Skin epidermis (tissue), 12 donors: ENCODE results near the gene PSMD2.

Experiments
- H3K27ac ChIP-seq, 21 experiments: fragments of 200-600 bp; sonication (generic) in 11 of 21; one replicate each; pipeline ENCODE4 v1.5.0; 2020; ENCODE audit warnings: mild to moderate bottlenecking in 3 of 21, inconsistent platforms in 2 of 21, moderate library complexity in 2 of 21
- H3K4me3 ChIP-seq, 7 experiments: fragments of 200-600 bp; sonication (generic) in 2 of 7; one replicate each; pipeline ENCODE4 v1.5.0; 2020; ENCODE audit warnings: inconsistent platforms in 2 of 7, mild to moderate bottlenecking in 2 of 7, moderate library complexity in 1 of 7

Gene PSMD2

DNA sequence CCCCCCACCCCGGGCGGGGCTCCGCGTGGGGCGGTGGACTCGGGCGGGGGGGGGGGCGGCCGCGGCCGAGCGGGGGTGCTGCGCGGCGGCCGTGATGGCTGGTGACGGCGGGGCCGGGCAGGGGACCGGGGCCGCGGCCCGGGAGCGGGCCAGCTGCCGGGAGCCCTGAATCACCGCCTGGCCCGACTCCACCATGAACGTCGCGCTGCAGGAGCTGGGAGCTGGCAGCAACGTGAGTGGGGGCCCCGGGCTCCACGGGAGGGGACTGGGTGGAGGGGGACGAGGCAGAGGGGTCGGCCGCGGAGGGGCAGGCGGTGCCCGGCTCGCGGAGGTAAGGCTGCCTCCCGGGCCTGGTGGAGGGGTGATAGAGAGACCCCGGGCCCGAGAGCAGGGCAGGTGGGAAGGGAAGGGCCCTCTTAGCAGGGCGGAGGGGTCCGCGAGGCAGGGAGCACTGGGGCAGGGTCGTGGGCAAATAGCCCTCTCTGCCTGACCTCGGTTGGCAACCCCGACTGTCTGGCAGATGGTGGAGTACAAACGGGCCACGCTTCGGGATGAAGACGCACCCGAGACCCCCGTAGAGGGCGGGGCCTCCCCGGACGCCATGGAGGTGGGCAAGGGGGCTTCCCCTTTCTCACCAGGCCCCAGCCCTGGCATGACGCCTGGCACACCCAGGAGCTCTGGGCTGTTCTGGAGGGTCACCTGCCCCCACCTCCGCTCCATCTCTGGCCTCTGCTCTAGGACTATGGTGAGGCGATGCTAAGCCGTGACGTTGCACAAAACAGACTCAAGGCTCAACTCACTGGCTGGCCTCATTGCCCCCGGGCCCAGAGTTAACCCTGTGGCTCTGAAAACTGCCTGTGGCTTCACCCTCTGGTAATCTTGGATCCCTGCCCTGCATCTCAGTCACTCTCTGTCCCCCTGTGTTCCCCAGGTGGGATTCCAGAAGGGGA, 22.8 kb upstream of the PSMD2 start, which contains the start of gene ECE2:
Gene ECE2 (plus strand): TSS at position 62 of the 950 bp plus-strand sequence. CDS start 132 bp downstream, at position 194.
- H3K4me3 ChIP-seq = no peak within 1 kb of the TSS

GRCh38 chr3:184277366-184277765, 21.7 kb upstream of the PSMD2 start:
- Histone ChIP-seq H3K27ac (no peak overlapping the region), H3K4me3 (no peak overlapping the region)

More for the DNA sequence above, 22.8 kb upstream of the PSMD2 start, which contains the start of gene ECE2:
- H3K27ac ChIP-seq = no peak within 1 kb of the TSS

DNA sequence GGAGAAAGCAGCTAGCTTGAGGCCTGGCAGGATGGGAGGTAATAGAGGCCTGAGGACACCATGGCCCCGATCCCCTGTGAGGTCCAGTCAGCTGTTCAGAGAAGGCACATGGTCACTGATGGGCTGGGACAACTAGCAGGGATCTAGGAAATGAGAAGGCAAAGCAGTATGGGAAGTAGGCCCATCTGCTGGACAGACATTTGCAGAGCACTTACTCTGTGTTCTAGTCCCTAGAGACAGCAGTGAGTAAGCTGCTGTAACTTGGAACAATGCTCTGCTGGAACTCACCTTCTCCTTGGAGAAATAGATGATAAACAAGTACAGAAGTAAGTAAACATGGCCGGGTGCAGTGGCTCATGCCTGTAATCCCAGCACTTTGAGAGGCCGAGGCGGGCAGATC, 16.1 kb upstream of the PSMD2 start:
- H3K27ac ChIP-seq = no peak overlapping the region
- no peak overlapping the region for H3K4me3 ChIP-seq

DNA sequence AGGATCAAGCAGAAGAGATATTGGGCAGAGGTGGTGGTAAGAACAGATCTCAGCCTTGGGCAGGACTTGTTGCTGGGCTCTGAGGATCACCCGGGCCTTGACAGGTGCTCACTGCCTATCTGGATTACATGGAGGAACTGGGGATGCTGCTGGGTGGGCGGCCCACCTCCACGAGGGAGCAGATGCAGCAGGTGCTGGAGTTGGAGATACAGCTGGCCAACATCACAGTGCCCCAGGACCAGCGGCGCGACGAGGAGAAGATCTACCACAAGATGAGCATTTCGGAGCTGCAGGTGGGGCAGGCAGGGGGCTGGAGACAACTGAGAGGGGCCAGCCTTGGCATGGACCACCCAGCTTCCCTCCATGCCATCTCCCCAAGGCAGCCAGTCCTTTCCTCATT, 15.4 kb upstream of the PSMD2 start:
- no peak overlapping the region for H3K4me3 ChIP-seq
- no peak overlapping the region for H3K27ac ChIP-seq

GRCh38 chr3:184284696-184285095, 14.3 kb upstream of the PSMD2 start:
- no peak overlapping the region for H3K27ac ChIP-seq
- no peak overlapping the region for H3K4me3 ChIP-seq

DNA sequence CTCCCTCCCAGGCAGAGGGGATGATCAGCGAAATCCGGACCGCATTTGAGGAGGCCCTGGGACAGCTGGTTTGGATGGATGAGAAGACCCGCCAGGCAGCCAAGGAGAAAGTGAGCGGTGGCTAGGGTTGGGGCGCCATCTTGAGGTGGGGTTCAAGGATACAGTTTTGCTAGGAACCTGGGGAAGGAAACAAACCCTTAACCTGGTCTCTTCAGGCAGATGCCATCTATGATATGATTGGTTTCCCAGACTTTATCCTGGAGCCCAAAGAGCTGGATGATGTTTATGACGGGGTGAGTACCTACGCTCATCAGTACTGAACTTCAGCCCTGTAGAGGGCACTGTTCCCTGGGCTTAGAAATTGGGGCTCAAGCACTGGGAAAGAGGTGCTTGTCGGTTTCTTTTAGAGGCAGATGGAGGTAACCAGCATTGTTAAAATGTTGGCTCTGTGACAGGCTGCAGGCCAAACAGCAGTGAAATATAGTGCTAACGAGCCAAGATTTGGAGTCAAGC, 9.6 kb upstream of the PSMD2 start:
- no peak overlapping the region for H3K4me3 ChIP-seq
- no peak overlapping the region for H3K27ac ChIP-seq

DNA sequence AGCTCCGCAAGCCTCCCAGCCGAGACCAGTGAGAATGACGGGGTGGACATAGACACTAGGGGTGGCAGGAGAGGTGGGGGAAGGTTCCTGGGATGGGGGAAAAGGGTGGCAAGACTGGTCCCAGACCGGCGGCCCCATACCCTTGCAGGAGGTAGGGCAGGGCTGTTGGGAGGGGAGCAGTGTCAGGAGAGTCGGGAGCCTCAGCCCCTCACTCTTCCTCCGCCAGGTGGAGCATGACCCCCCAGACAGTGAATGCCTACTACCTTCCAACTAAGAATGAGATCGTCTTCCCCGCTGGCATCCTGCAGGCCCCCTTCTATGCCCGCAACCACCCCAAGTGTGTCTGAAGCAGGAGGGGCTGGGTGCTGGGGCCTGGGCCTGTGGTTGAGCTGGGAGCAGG, 8.7 kb upstream of the PSMD2 start:
- Histone ChIP-seq H3K27ac (no peak overlapping the region), H3K4me3 (no peak overlapping the region)

- Histone ChIP-seq H3K27ac (no peak overlapping the region), H3K4me3 (no peak overlapping the region)
Observed at GRCh38 chr3:184291044-184291737, 7.8 kb upstream of the PSMD2 start.

DNA sequence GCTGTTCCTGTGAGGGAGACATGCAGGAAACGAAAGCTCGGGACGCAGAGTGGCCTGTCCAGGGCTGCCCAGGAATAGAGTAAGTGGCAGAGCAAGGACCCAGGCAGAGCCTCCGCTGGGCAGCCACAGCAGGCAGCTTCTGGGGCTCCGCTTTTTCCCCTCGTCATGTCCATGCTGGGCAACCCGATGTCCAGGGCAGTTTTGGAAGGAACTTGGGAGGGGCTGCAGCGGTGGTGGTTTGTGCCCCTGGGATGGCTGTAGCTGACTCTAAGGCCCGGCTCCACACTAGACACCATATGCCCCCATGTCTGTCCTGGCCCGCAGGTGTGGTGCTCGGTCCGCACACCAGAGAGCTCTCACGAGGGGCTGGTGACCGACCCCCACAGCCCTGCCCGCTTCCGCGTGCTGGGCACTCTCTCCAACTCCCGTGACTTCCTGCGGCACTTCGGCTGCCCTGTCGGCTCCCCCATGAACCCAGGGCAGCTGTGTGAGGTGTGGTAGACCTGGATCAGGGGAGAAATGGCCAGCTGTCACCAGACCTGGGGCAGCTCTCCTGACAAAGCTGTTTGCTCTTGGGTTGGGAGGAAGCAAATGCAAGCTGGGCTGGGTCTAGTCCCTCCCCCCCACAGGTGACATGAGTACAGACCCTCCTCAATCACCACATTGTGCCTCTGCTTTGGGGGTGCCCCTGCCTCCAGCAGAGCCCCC, 7.1 kb upstream of the PSMD2 start:
- Histone ChIP-seq H3K4me3 (no peak overlapping the region), H3K27ac (no peak overlapping the region)

DNA sequence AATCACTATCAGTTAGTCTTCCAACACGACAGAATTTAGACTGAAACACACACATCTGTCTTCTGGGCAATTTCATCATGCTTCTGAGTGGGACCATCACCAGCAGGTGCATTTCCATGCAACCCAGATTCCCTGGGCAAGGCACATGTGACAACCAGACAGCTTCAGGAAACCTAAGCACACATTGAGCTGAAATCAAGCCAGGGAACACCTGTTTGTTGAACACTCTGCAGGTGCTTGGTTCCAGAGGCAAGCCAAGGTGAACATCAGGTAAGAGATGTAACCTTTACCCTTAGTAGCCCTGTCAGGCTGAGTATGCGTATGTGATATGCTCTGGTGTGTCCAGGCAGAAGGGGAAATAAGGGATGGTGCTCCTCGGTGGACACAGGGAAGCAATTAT, 3.3 kb upstream of the PSMD2 start:
- no peak overlapping the region for H3K27ac ChIP-seq

GRCh38 chr3:184296616-184297015, 2.4 kb upstream of the PSMD2 start:
- H3K4me3 ChIP-seq = no peak overlapping the region
- no peak overlapping the region for H3K27ac ChIP-seq

More for the DNA sequence above, 3.3 kb upstream of the PSMD2 start:
- no peak overlapping the region for H3K4me3 ChIP-seq

GRCh38 chr3:184299488-184300377, 692 bp downstream of the PSMD2 start:
- H3K27ac ChIP-seq = peak overlapping the region; percentile 15 to 92 (median 84)
- H3K4me3 ChIP-seq = peak overlapping the region; percentile 71 to 95 (median 87)

- Histone ChIP-seq H3K4me3 (peak overlapping the region in 6 of 7 experiments; percentile 71 to 95 (median 88)), H3K27ac (peak overlapping the region in 6 of 21 experiments; percentile 78 to 90 (median 84))
Observed at GRCh38 chr3:184300378-184300720, 1.3 kb downstream of the PSMD2 start.

DNA sequence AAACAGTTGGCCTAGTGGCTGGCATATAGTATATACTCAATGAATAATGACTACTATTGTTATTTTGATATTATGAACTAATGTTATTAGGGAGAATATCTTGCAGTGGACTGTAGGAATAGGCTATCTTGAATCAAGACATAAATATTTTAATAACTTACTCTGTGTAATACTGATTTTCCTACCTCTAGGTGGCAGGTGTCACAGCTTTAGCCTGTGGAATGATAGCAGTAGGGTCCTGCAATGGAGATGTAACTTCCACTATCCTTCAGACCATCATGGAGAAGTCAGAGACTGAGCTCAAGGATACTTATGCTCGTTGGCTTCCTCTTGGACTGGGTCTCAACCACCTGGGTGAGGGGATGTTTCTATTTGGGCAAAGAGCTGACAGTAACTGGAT, 6.5 kb downstream of the PSMD2 start:
- Histone ChIP-seq H3K27ac (no peak overlapping the region), H3K4me3 (no peak overlapping the region)

GRCh38 chr3:184306341-184306972, 7.4 kb downstream of the PSMD2 start:
- Histone ChIP-seq H3K27ac (no peak overlapping the region), H3K4me3 (no peak overlapping the region)

- H3K27ac ChIP-seq = no peak overlapping the region
- H3K4me3 ChIP-seq = no peak overlapping the region
Observed at GRCh38 chr3:184307915-184308314, 8.9 kb downstream of the PSMD2 start.

DNA sequence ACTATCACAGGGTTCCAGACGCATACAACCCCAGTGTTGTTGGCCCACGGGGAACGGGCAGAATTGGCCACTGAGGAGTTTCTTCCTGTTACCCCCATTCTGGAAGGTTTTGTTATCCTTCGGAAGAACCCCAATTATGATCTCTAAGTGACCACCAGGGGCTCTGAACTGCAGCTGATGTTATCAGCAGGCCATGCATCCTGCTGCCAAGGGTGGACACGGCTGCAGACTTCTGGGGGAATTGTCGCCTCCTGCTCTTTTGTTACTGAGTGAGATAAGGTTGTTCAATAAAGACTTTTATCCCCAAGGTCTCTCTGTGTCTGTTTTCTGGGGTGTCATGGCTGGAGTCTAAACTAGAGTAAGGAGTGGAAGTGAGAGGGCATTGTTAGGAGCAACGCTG, 9.7 kb downstream of the PSMD2 start:
- H3K4me3 ChIP-seq = no peak overlapping the region
- H3K27ac ChIP-seq = no peak overlapping the region

DNA sequence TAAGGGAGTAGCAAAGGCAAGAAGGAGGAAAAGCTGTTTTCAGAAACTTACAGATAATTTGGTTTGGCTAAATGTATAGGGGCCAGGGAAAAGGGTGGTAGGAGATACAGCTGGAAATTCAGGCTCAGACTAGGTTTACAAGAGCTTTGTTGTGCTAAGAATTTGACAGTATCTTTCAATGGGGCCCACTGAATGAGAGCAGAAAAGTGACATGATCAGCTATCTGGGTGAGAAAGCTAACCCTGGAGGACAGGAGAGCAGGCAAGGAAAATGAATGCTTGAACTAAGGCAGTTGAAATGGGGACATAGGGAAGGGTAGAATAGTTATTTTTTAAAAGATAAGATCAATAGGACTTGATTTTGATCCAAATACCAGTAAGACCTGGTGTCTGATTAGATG, 12.6 kb downstream of the PSMD2 start:
- Histone ChIP-seq H3K27ac (no peak overlapping the region), H3K4me3 (no peak overlapping the region)

GRCh38 chr3:184314363-184314699, 15.3 kb downstream of the PSMD2 start, which contains the start of gene EIF4G1:
Gene EIF4G1 (plus strand): TSS chr3:184314606. CDS start chr3:184315797, 1,191 bp downstream.
- Histone ChIP-seq H3K27ac (peak within 1 kb of the TSS; percentile 86 to 100 (median 97)), H3K4me3 (peak within 1 kb of the TSS; percentile 70 to 85 (median 83))
